OCI-LY7 (cell line): Measurements from ENCODE around the gene RIN2. TPM values are rescaled to one million over a fixed set of nuclear protein-coding genes. Genes with fewer than 3 reads are reported as not detected.

Experiments
- BruUV-seq: library from RNA; stranded (reverse); fragments of 400-500 nt; replicated peaks from 2 replicates; lab custom pipeline; 2021; lab: Mats Ljungman, UMichigan
- CTCF ChIA-PET: fragments of 300-600 bp; sonication (Branson Sonifier 250); formaldehyde crosslinking; loops from one replicate; lab custom pipeline; 2022; ENCODE audit warnings: antibody characterized with exemption; ENCODE audit not compliant: unreplicated experiment; lab: Charles Lee
- POLR2A ChIA-PET: fragments of 300-600 bp; sonication (Branson Sonifier 250); formaldehyde crosslinking; loops from one replicate; lab custom pipeline; 2022; ENCODE audit warnings: antibody characterized with exemption; lab: Charles Lee
- DNase-seq: peaks from one replicate; pipeline ENCODE4 v3.0.0-alpha.2; 2015; ENCODE audit warnings: low spot score
- H2AFZ ChIP-seq: fragments of 200-600 bp; sonication (generic), shearing (Covaris generic); 2 replicates; pipeline ENCODE4 v1.6.1; 2014; ENCODE audit warnings: mild to moderate bottlenecking, antibody characterized with exemption, low read length, moderate library complexity
- H3K27ac ChIP-seq: fragments of 200-600 bp; sonication (generic); 2 replicates; pipeline ENCODE4 v1.5.1; 2014; ENCODE audit warnings: mixed run types, low read depth, mild to moderate bottlenecking, moderate library complexity, low read length, inconsistent platforms; ENCODE audit not compliant: poor library complexity, severe bottlenecking
- H3K36me3 ChIP-seq: fragments of 200-600 bp; sonication (generic); 2 replicates; pipeline ENCODE4 v1.6.1; 2014; ENCODE audit warnings: mild to moderate bottlenecking, antibody characterized with exemption, low read length, moderate library complexity, mixed read lengths; ENCODE audit not compliant: insufficient read depth
- H3K4me1 ChIP-seq: fragments of 200-600 bp; sonication (generic); 2 replicates; pipeline ENCODE4 v1.5.1; 2014; ENCODE audit warnings: mild to moderate bottlenecking, low read length; ENCODE audit not compliant: insufficient read depth, poor library complexity, severe bottlenecking
- H3K4me2 ChIP-seq: fragments of 200-600 bp; sonication (generic); 2 replicates; pipeline ENCODE4 v1.6.1; 2014; ENCODE audit warnings: mild to moderate bottlenecking, low read length
- H3K4me3 ChIP-seq: fragments of 200-600 bp; sonication (generic); 2 replicates; pipeline ENCODE4 v1.5.1; 2014; ENCODE audit warnings: mild to moderate bottlenecking, low read depth, low read length; ENCODE audit not compliant: poor library complexity, severe bottlenecking
- H3K79me2 ChIP-seq: fragments of 200-600 bp; sonication (generic); 2 replicates; pipeline ENCODE4 v1.6.1; 2016; ENCODE audit warnings: low read depth, mild to moderate bottlenecking, low read length, moderate library complexity, mixed read lengths; ENCODE audit not compliant: insufficient read depth
- H3K9me2 ChIP-seq: fragments of 200-600 bp; sonication (generic); 2 replicates; pipeline ENCODE4 v1.6.1; 2016; ENCODE audit warnings: mild to moderate bottlenecking, low read length, mixed read lengths; ENCODE audit not compliant: insufficient read depth
- H3K9me3 ChIP-seq: fragments of 200-600 bp; sonication (generic); 2 replicates; pipeline ENCODE4 v1.6.1; 2014; ENCODE audit warnings: mild to moderate bottlenecking, mixed run types, low read length, mixed read lengths
- H4K20me1 ChIP-seq: fragments of 200-600 bp; sonication (generic); 2 replicates; pipeline ENCODE4 v1.6.1; 2014; ENCODE audit warnings: mild to moderate bottlenecking, antibody characterized with exemption, low read length, moderate library complexity, mixed read lengths; ENCODE audit not compliant: insufficient read depth
- EZH2phosphoT487 ChIP-seq: fragments of 200-600 bp; sonication (generic); IDR thresholded peaks from 2 replicates; pipeline ENCODE4 v1.6.1; 2018; ENCODE audit warnings: low read depth, borderline replicate concordance, mild to moderate bottlenecking, mixed run types, antibody characterized with exemption, low read length, moderate library complexity, mixed read lengths
- intact Hi-C: fragments of 100-400 bp; cut with micrococcal nuclease; formaldehyde crosslinking; loops from one replicate; pipeline ENCODE4 v1.10.0; 2022; ENCODE audit not compliant: unreplicated experiment
- total RNA-seq, 2 experiments: library from RNA; depleted of rRNA in 1 of 2; stranded (reverse); fragments of >200 nt in 1 of 2; shearing (Covaris generic) in 1 of 2; gene quantifications; 2 replicates each; pipeline ENCODE4 v1.2.3, GENCODE V29; 2014 to 2022
- TF ChIP-seq, protein P1 (sequence below): fragments of 200-600 bp; sonication (generic); conservative IDR thresholded peaks from 2 replicates; pipeline ENCODE4 v1.5.1; 2014; ENCODE audit warnings: mild to moderate bottlenecking, antibody characterized with exemption, low read length, moderate library complexity, mixed read lengths

RIN2 gene
- total RNA-seq, 2 experiments from 2014 or later = not detected

DNA sequence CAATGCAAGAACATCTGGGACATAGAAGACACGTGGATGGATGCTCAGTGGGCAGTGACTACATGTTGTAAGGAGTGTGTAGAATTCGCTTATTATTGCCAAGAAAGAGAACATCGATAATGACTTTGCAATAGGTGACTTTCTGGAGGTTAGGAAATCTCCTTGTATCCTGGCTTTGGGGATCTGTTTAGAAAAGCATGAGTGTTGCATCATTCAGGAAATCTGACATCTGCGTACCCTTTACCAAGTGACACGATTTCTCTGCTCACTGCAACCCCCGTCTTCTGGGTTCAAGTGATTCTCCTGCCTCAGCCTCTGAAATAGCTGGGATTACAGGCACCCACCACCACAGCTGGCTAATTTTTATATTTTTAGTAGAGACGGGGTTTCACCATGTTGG lies 23.2 kb downstream of the RIN2 start:
- no peak overlapping the region for H3K4me3 ChIP-seq
- H3K36me3 ChIP-seq = no peaks in the 10 kb centered on the region
- POLR2A ChIA-PET = interaction anchor here (0.6 kb wide), 2 partner anchors 108 to 1452 kb away, joined by 3 to 4 read pairs; no protein-coding TSS in a partner anchor
- intact Hi-C loops = loop anchor here (2.0 kb wide), 1 partner anchor 88 kb away; no protein-coding TSS in a partner anchor
- no peak for TF ChIP-seq EZH2phosphoT487
- TF ChIP-seq, protein P1, sequence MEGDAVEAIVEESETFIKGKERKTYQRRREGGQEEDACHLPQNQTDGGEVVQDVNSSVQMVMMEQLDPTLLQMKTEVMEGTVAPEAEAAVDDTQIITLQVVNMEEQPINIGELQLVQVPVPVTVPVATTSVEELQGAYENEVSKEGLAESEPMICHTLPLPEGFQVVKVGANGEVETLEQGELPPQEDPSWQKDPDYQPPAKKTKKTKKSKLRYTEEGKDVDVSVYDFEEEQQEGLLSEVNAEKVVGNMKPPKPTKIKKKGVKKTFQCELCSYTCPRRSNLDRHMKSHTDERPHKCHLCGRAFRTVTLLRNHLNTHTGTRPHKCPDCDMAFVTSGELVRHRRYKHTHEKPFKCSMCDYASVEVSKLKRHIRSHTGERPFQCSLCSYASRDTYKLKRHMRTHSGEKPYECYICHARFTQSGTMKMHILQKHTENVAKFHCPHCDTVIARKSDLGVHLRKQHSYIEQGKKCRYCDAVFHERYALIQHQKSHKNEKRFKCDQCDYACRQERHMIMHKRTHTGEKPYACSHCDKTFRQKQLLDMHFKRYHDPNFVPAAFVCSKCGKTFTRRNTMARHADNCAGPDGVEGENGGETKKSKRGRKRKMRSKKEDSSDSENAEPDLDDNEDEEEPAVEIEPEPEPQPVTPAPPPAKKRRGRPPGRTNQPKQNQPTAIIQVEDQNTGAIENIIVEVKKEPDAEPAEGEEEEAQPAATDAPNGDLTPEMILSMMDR = no peak
- H3K79me2 ChIP-seq = no peaks in the 10 kb centered on the region
- H4K20me1 ChIP-seq = no peaks in the 10 kb centered on the region
- no peaks in the 10 kb centered on the region for H3K9me2 ChIP-seq
- CTCF ChIA-PET = no interaction called here
- H2AFZ ChIP-seq = no peak overlapping the region
- H3K9me3 ChIP-seq = no peaks in the 10 kb centered on the region
- H3K4me1 ChIP-seq = no peaks in the 10 kb centered on the region
- no peak overlapping the region for H3K27ac ChIP-seq
- no peak overlapping the region for H3K4me2 ChIP-seq
- no peak for DNase-seq
- no TSS peak for BruUV-seq

DNA sequence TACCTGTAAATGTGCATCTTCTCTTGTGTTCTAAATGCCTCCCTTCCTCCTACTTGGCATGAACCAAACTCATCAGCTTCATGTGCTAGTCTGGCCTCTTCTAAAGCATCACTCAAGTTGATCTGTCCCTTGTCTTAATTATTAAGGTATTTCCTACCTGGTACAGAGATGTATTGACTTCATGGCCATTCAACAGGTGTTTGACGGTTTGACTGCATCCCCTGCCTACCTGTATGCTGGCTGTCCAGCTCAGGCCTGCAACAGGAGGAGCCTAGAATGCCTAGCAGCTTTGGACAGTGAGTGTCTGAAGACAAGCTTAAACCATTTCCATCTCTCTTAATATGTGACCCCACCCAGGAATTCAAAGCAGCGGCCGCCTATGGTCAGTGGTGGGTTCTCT lies 24.6 kb downstream of the RIN2 start:
- TF ChIP-seq, protein P1 = no peak
- TF ChIP-seq EZH2phosphoT487 = no peak
- H3K4me3 ChIP-seq = no peak overlapping the region
- H3K79me2 ChIP-seq = no peaks in the 10 kb centered on the region
- no peak overlapping the region for H3K27ac ChIP-seq
- no peaks in the 10 kb centered on the region for H3K4me1 ChIP-seq
- BruUV-seq = no TSS peak
- no peak for DNase-seq
- H3K9me3 ChIP-seq = no peaks in the 10 kb centered on the region
- H3K9me2 ChIP-seq = no peaks in the 10 kb centered on the region
- ChIA-PET POLR2A (interaction anchor here (1.1 kb wide), 1 partner anchor 99 kb away, joined by 3 read pairs; no protein-coding TSS in a partner anchor), CTCF (no interaction called here)
- no peak overlapping the region for H3K4me2 ChIP-seq
- no peak overlapping the region for H2AFZ ChIP-seq
- no peaks in the 10 kb centered on the region for H3K36me3 ChIP-seq
- no peaks in the 10 kb centered on the region for H4K20me1 ChIP-seq
- intact Hi-C loops = no loop called here

DNA sequence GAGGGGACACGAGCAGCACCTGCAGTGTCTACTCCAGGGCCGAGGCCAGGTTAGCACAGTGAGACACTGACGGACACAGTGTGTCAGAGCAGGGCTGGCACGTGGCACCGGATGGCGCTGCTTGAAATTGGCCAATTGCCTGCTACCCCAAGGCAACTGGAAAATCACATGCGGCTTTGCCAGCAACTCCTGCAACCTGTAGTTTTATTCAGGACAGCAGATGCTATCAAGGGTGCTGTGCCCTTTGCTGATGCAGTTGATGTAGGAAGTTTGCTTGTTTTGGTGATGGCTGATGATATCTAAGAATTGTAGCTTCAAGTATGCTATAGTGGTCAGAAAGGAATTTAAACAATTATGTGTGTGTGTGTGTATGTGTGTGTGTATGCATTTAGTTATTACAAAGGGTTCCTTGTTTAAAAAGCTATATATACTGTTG lies 25.9 kb downstream of the RIN2 start:
- Histone ChIP-seq H3K4me1 (no peaks in the 10 kb centered on the region), H3K9me2 (no peaks in the 10 kb centered on the region), H3K4me2 (no peak overlapping the region), H3K27ac (no peak overlapping the region), H3K36me3 (no peaks in the 10 kb centered on the region), H3K4me3 (no peak overlapping the region), H3K9me3 (no peaks in the 10 kb centered on the region), H4K20me1 (no peaks in the 10 kb centered on the region), H2AFZ (no peak overlapping the region), H3K79me2 (no peaks in the 10 kb centered on the region)
- intact Hi-C loops = no loop called here
- no TSS peak for BruUV-seq
- ChIA-PET POLR2A (interaction anchor here (1.1 kb wide), 1 partner anchor 101 kb away, joined by 3 read pairs; no protein-coding TSS in a partner anchor), CTCF (interaction anchor here (1.5 kb wide), 1 partner anchor 23 kb away, joined by 3 read pairs; no protein-coding TSS in a partner anchor)
- TF ChIP-seq EZH2phosphoT487 = no peak
- TF ChIP-seq, protein P1 = no peak
- no peak for DNase-seq
